ENCODE measurements around the gene LDLRAD4.

DNA sequence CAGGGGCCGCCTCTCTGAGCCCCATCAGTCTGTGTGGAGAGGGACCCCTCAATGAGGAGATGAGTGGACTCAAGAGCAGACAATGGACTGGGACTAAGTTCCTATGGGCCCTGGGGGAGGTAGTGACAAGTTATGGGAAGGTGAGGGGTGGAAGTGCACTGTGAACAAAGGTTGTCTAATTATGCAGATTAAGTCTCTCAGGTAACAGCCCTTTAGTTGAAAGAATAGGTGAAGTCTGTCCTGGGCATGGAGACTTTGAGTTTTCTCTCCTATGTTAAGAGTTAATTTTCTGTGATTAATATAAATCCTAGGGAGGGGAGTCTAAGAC, 264.0 kb downstream of the LDLRAD4 start:
- TF ChIP-seq POLR2A (IDR thresholded peaks at IDR 0.05; ENCODE audit: low read depth), result no peak
- TF ChIP-seq, protein P1, sequence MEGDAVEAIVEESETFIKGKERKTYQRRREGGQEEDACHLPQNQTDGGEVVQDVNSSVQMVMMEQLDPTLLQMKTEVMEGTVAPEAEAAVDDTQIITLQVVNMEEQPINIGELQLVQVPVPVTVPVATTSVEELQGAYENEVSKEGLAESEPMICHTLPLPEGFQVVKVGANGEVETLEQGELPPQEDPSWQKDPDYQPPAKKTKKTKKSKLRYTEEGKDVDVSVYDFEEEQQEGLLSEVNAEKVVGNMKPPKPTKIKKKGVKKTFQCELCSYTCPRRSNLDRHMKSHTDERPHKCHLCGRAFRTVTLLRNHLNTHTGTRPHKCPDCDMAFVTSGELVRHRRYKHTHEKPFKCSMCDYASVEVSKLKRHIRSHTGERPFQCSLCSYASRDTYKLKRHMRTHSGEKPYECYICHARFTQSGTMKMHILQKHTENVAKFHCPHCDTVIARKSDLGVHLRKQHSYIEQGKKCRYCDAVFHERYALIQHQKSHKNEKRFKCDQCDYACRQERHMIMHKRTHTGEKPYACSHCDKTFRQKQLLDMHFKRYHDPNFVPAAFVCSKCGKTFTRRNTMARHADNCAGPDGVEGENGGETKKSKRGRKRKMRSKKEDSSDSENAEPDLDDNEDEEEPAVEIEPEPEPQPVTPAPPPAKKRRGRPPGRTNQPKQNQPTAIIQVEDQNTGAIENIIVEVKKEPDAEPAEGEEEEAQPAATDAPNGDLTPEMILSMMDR (IDR thresholded peaks at IDR 0.05), result no peak
